ENCODE data around the gene KRCC1.
"Not testable (repeated sequence)": the region's sequence is repeated elsewhere in the genome, so short reads cannot be mapped to it uniquely, and the experiment has no call there.

The KRCC1 gene

GRCh38 chr2:87985902-87986301 lies 69.7 kb downstream of the KRCC1 start:
- H3K27ac ChIP-seq (ENCODE audit: poor library complexity, severe bottlenecking); H3K9me3 ChIP-seq (ENCODE audit: severe bottlenecking); H3K4me3 ChIP-seq (ENCODE audit: severe bottlenecking); H3K36me3 ChIP-seq (ENCODE audit: low read depth); DNase-seq (ENCODE audit: low spot score); ATAC-seq (ENCODE audit: low read depth); H3K27me3 ChIP-seq (ENCODE audit: insufficient read depth, poor library complexity, severe bottlenecking); H3K4me1 ChIP-seq (ENCODE audit: insufficient read depth, poor library complexity, severe bottlenecking): not testable (repeated sequence)

GRCh38 chr2:87981182-87981581 lies 74.4 kb downstream of the KRCC1 start:
- not testable (repeated sequence) for H3K27ac ChIP-seq (ENCODE audit: poor library complexity, severe bottlenecking); ATAC-seq (ENCODE audit: low read depth); DNase-seq (ENCODE audit: low spot score); H3K36me3 ChIP-seq (ENCODE audit: low read depth); H3K27me3 ChIP-seq (ENCODE audit: insufficient read depth, poor library complexity, severe bottlenecking); H3K9me3 ChIP-seq (ENCODE audit: severe bottlenecking); H3K4me3 ChIP-seq (ENCODE audit: severe bottlenecking); H3K4me1 ChIP-seq (ENCODE audit: insufficient read depth, poor library complexity, severe bottlenecking)
